ENCODE results near the gene SRC. TPM values are rescaled to one million over a fixed set of nuclear protein-coding genes. Genes with fewer than 3 reads are reported as not detected.

The SRC gene
- total RNA-seq, 1 donor from 2014 or later: 48.6 TPM

GRCh38 chr20:37437676-37438075, 91.7 kb downstream of the SRC start:
- Histone ChIP-seq H3K27me3 (no peaks in the 10 kb centered on the region), H3K36me3 (no peaks in the 10 kb centered on the region), H3K27ac (no peak overlapping the region), H3K9me3 (no peaks in the 10 kb centered on the region), H3K4me1 (no peaks in the 10 kb centered on the region), H3K4me3 (no peak overlapping the region)
- intact Hi-C loops (cut with DNase I): no loop called here
- DNase-seq (ENCODE audit: extremely low spot score in 2 of 2): no peak
- TF ChIP-seq POLR2AphosphoS5 (IDR thresholded peaks at IDR 0.05; ENCODE audit: insufficient read depth in 1 of 2, low read depth in 1 of 2) (no peak), CTCF (IDR thresholded peaks at IDR 0.05) (no peak), POLR2A (IDR thresholded peaks at IDR 0.05) (no peak)

GRCh38 chr20:37438464-37439222, 92.7 kb downstream of the SRC start:
- no peak overlapping the region for H3K27ac ChIP-seq
- intact Hi-C loops (cut with DNase I): no loop called here
- DNase-seq (ENCODE audit: extremely low spot score in 2 of 2): no peak
- no peak overlapping the region for H3K4me3 ChIP-seq
- no peaks in the 10 kb centered on the region for H3K27me3 ChIP-seq
- TF ChIP-seq POLR2A (IDR thresholded peaks at IDR 0.05) (no peak), CTCF (IDR thresholded peaks at IDR 0.05) (no peak), POLR2AphosphoS5 (IDR thresholded peaks at IDR 0.05; ENCODE audit: insufficient read depth in 1 of 2, low read depth in 1 of 2) (no peak)
- H3K9me3 ChIP-seq: no peaks in the 10 kb centered on the region
- no peaks in the 10 kb centered on the region for H3K36me3 ChIP-seq
- no peaks in the 10 kb centered on the region for H3K4me1 ChIP-seq

- no peak for TF ChIP-seq POLR2A (IDR thresholded peaks at IDR 0.05)
- no peak for TF ChIP-seq POLR2AphosphoS5 (IDR thresholded peaks at IDR 0.05; ENCODE audit: insufficient read depth in 1 of 2, low read depth in 1 of 2)
- no peak for TF ChIP-seq CTCF (IDR thresholded peaks at IDR 0.05)
- intact Hi-C loops (cut with DNase I): no loop called here
- Histone ChIP-seq H3K27ac (no peak overlapping the region), H3K36me3 (no peaks in the 10 kb centered on the region), H3K4me3 (no peak overlapping the region), H3K27me3 (no peaks in the 10 kb centered on the region), H3K9me3 (no peaks in the 10 kb centered on the region), H3K4me1 (no peaks in the 10 kb centered on the region)
- no peak for DNase-seq (ENCODE audit: extremely low spot score in 2 of 2)
Measured at GRCh38 chr20:37439223-37439933, 93.4 kb downstream of the SRC start.

GRCh38 chr20:37441023-37441422, 95.1 kb downstream of the SRC start:
- no peaks in the 10 kb centered on the region for H3K4me1 ChIP-seq
- H3K4me3 ChIP-seq: no peak overlapping the region
- DNase-seq (ENCODE audit: extremely low spot score in 2 of 2): no peak
- no peaks in the 10 kb centered on the region for H3K27me3 ChIP-seq
- TF ChIP-seq POLR2AphosphoS5 (IDR thresholded peaks at IDR 0.05; ENCODE audit: insufficient read depth in 1 of 2, low read depth in 1 of 2): no peak
- no peak for TF ChIP-seq POLR2A (IDR thresholded peaks at IDR 0.05)
- no peak overlapping the region for H3K27ac ChIP-seq
- intact Hi-C loops (cut with DNase I): no loop called here
- H3K36me3 ChIP-seq: no peaks in the 10 kb centered on the region
- no peaks in the 10 kb centered on the region for H3K9me3 ChIP-seq

GRCh38 chr20:37442547-37442946, 96.6 kb downstream of the SRC start:
- H3K4me3 ChIP-seq: no peak overlapping the region
- no peak overlapping the region for H3K27ac ChIP-seq
- H3K36me3 ChIP-seq: no peaks in the 10 kb centered on the region
- no peak for DNase-seq (ENCODE audit: extremely low spot score in 2 of 2)
- H3K4me1 ChIP-seq: no peaks in the 10 kb centered on the region
- no peaks in the 10 kb centered on the region for H3K27me3 ChIP-seq
- intact Hi-C loops (cut with DNase I): no loop called here
- H3K9me3 ChIP-seq: no peaks in the 10 kb centered on the region
- no peak for TF ChIP-seq POLR2AphosphoS5 (IDR thresholded peaks at IDR 0.05; ENCODE audit: insufficient read depth in 1 of 2, low read depth in 1 of 2)
- no peak for TF ChIP-seq POLR2A (IDR thresholded peaks at IDR 0.05)
- no peak for TF ChIP-seq CTCF (IDR thresholded peaks at IDR 0.05)
